HCT116 (cell line): Measurements from ENCODE around the gene DPP6.

Experiments used
- CTCF ChIP-seq, 3 experiments: fragments of 200-600 bp in 1 of 3; sonication (generic) in 1 of 3; IDR thresholded peaks in 2 of 3; conservative IDR thresholded peaks in 1 of 3; 2 replicates each; pipeline ENCODE4 v1.5.1; 2012 to 2017; ENCODE audit warnings: low read depth in 2 of 3, low read length in 2 of 3, antibody characterized with exemption in 1 of 3, borderline replicate concordance in 1 of 3, control low read depth in 1 of 3, mild to moderate bottlenecking in 1 of 3, mixed read lengths in 1 of 3, mixed run types in 1 of 3, moderate library complexity in 1 of 3; ENCODE audit not compliant: insufficient read depth in 1 of 3
- EGR1 ChIP-seq: IDR thresholded peaks from 2 replicates; pipeline ENCODE4 v1.6.1; 2012; ENCODE audit warnings: low read depth
- JUND ChIP-seq: IDR thresholded peaks from 2 replicates; pipeline ENCODE4 v1.6.1; 2012
- POLR2A ChIP-seq: IDR thresholded peaks from 2 replicates; pipeline ENCODE4 v1.7.0; 2011; ENCODE audit warnings: borderline replicate concordance; ENCODE audit not compliant: insufficient read depth, insufficient read length; ENCODE audit errors: extremely low read depth
- POLR2AphosphoS5 ChIP-seq: IDR thresholded peaks from 2 replicates; pipeline ENCODE4 v1.6.1; 2011; ENCODE audit warnings: mild to moderate bottlenecking, low read depth, low read length, moderate library complexity
- SRF ChIP-seq: IDR thresholded peaks from 2 replicates; pipeline ENCODE4 v1.6.1; 2012; ENCODE audit warnings: low read depth
- YY1 ChIP-seq: IDR thresholded peaks from 2 replicates; pipeline ENCODE4 v1.6.1; 2011; ENCODE audit warnings: low read length, low read depth, moderate library complexity, mild to moderate bottlenecking; ENCODE audit not compliant: insufficient replicate concordance; ENCODE audit errors: extremely low read depth
- ZNF274 ChIP-seq: fragments of 200-500 bp; sonication (Bioruptor generic); IDR thresholded peaks from 2 replicates; pipeline ENCODE4 v1.6.1; 2014; ENCODE audit warnings: mild to moderate bottlenecking, low read depth, low read length, inconsistent platforms
- TF ChIP-seq, protein P1 (sequence below): IDR thresholded peaks from 2 replicates; pipeline ENCODE4 v1.6.1; 2012
- TF ChIP-seq, protein P2 (sequence below): IDR thresholded peaks from 2 replicates; pipeline ENCODE4 v1.6.1; 2012

GRCh38 chr7:154469652-154470051 lies 417.5 kb downstream of the DPP6 start:
- no peak for TF ChIP-seq POLR2A
- no peak for TF ChIP-seq CTCF (IDR thresholded peaks at IDR 0.05 in 2 of 3, conservative IDR thresholded peaks at IDR 0.05 in 1 of 3; ENCODE audit: borderline replicate concordance in 1 of 3, insufficient read depth in 1 of 3, low read depth in 2 of 3, low read length in 2 of 3)
- TF ChIP-seq YY1: no peak
- no peak for TF ChIP-seq SRF
- no peak for TF ChIP-seq POLR2AphosphoS5
- TF ChIP-seq, protein P1, sequence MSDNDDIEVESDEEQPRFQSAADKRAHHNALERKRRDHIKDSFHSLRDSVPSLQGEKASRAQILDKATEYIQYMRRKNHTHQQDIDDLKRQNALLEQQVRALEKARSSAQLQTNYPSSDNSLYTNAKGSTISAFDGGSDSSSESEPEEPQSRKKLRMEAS: no peak
- no peak for TF ChIP-seq JUND
- TF ChIP-seq, protein P2, sequence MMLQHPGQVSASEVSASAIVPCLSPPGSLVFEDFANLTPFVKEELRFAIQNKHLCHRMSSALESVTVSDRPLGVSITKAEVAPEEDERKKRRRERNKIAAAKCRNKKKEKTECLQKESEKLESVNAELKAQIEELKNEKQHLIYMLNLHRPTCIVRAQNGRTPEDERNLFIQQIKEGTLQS: no peak
- TF ChIP-seq ZNF274: no peak
- TF ChIP-seq EGR1: no peak
